ENCODE measurements around the gene LGI4.

Gene LGI4

DNA sequence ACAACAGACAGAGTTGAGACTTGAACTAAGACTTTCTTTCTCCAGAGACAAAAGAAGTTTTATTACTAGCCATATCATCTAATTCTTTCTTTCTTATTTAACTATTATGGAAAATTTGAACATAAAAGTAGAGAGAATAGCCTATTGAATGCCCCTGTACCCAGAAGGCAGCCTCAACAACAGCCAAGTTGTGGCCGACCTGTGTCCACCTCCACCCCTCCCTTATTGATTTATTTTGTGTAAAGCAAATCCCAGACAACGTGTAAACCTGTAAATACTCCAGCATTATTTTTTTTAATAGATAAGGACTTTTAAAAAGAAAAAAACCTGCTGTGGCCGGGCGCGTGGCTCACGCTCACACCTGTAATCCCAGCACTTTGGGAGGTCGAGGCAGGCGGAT lies 45.3 kb downstream of the LGI4 start:
- Mint-ChIP-seq H3K27me3 (ENCODE audit: low read depth) (peaks cover 2% of the 10 kb centered on the region), H3K4me1 (ENCODE audit: low read depth) (no peaks in the 10 kb centered on the region), H3K9me3 (no peaks in the 10 kb centered on the region), H3K36me3 (ENCODE audit: low read depth) (no peaks in the 10 kb centered on the region), H3K27ac (no peak overlapping the region), H3K4me3 (no peak overlapping the region)
- no peak for DNase-seq (ENCODE audit: low spot score)

- DNase-seq (ENCODE audit: low spot score) = no peak
- H3K27me3 Mint-ChIP-seq (ENCODE audit: low read depth) = peaks cover 2% of the 10 kb centered on the region
- H3K4me3 Mint-ChIP-seq = no peak overlapping the region
- H3K4me1 Mint-ChIP-seq (ENCODE audit: low read depth) = no peaks in the 10 kb centered on the region
- no peaks in the 10 kb centered on the region for H3K9me3 Mint-ChIP-seq
- no peaks in the 10 kb centered on the region for H3K36me3 Mint-ChIP-seq (ENCODE audit: low read depth)
- H3K27ac Mint-ChIP-seq = no peak overlapping the region
These were observed 46.5 kb downstream of the LGI4 start for GRCh38 chr19:35088131-35088913.

- Mint-ChIP-seq H3K9me3 (no peaks in the 10 kb centered on the region), H3K27me3 (ENCODE audit: low read depth) (peaks cover 2% of the 10 kb centered on the region), H3K36me3 (ENCODE audit: low read depth) (no peaks in the 10 kb centered on the region), H3K4me3 (no peak overlapping the region), H3K27ac (no peak overlapping the region), H3K4me1 (ENCODE audit: low read depth) (no peaks in the 10 kb centered on the region)
- DNase-seq (ENCODE audit: low spot score) = no peak
These were observed 47.5 kb downstream of the LGI4 start for GRCh38 chr19:35087393-35087792.

DNA sequence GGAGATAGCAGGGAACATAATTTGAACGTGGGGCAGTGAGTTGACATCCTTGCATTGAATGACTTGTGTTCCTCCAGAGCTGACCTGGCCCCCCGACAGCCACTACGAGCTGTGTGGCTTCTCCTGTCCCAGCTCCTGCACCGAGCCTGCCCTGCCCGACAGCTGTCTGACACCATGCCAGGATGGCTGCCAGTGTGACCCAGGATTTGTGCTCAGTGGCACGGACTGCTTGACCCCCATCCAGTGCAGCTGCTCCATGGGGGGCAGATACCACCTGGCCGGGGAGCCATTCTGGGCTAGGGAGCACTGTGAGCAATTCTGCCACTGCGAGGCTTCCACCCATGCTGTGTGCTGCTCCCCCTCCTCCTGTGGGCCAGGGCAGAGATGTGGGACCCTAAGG lies 48.4 kb downstream of the LGI4 start:
- H3K27me3 Mint-ChIP-seq (ENCODE audit: low read depth) = peaks cover 2% of the 10 kb centered on the region
- H3K9me3 Mint-ChIP-seq = no peaks in the 10 kb centered on the region
- no peak overlapping the region for H3K27ac Mint-ChIP-seq
- no peaks in the 10 kb centered on the region for H3K36me3 Mint-ChIP-seq (ENCODE audit: low read depth)
- H3K4me1 Mint-ChIP-seq (ENCODE audit: low read depth) = no peaks in the 10 kb centered on the region
- H3K4me3 Mint-ChIP-seq = no peak overlapping the region
- DNase-seq (ENCODE audit: low spot score) = no peak

DNA sequence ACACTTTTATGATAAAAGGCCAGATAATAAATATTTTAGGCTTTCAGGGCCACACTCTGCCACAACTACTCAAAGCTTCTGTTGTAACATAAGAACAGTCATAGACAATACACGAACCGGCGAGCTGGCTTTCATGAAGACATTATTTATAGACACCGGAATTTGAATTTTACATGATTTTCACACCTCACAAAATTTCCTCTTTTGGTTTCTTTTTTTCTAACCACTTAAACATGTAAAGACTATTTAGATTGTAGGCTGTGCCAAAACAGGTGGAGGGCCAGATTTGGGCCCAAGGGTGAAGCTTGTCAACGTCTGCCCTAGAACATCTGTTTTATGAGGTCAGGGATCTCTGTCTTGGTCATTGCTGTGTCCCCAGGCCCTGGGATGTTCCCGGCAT lies 48.9 kb downstream of the LGI4 start:
- H3K36me3 Mint-ChIP-seq (ENCODE audit: low read depth) = no peaks in the 10 kb centered on the region
- no peaks in the 10 kb centered on the region for H3K4me1 Mint-ChIP-seq (ENCODE audit: low read depth)
- no peaks in the 10 kb centered on the region for H3K9me3 Mint-ChIP-seq
- no peak overlapping the region for H3K27ac Mint-ChIP-seq
- no peak overlapping the region for H3K4me3 Mint-ChIP-seq
- no peak for DNase-seq (ENCODE audit: low spot score)
- peaks cover 2% of the 10 kb centered on the region for H3K27me3 Mint-ChIP-seq (ENCODE audit: low read depth)

GRCh38 chr19:35084509-35084762 lies 50.4 kb downstream of the LGI4 start:
- no peak for DNase-seq (ENCODE audit: low spot score)
- peaks cover 2% of the 10 kb centered on the region for H3K27me3 Mint-ChIP-seq (ENCODE audit: low read depth)
- no peaks in the 10 kb centered on the region for H3K36me3 Mint-ChIP-seq (ENCODE audit: low read depth)
- H3K9me3 Mint-ChIP-seq = no peaks in the 10 kb centered on the region
- H3K27ac Mint-ChIP-seq = no peak overlapping the region
- no peaks in the 10 kb centered on the region for H3K4me1 Mint-ChIP-seq (ENCODE audit: low read depth)
- no peak overlapping the region for H3K4me3 Mint-ChIP-seq

DNA sequence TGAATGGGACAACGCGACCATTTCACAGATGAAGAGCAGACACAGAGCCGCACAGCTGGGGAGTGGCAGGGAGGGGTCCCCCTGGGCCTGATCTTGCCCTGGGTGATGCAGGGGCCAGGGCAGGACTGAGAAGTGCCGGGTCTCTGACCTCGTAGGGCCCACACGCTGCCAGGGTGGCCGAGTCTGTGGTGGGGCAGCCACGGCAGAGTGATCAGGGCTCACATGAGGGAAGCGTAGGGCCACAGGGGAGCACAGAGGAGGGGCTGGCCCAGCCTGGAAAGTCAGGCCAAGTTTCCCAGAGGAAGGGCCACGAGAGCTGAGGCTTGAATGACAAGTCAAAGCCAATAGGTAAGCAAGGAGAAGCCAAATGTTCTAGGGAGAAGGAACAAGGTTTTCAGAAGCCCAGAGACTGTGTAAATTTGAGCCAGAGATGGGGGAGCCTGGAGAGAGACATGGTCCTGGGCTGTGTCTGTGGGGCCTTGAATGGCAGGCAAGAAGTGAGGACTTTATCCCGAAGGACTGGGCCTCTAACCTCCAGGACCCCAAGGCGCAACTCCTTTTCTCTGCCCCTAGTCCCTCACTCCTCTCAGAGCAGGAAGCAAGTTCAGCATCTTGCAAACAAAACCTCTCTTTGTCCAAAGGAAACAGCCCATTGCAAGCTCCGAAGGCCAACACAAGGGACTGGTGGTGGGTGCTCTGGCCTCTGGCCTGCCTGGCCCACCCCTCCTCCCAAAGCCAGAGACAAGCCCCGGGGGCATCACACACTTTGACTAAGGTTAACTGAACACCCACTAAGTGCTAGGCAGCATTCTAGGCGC lies 51.0 kb downstream of the LGI4 start:
- Mint-ChIP-seq H3K27me3 (ENCODE audit: low read depth) (peaks cover 2% of the 10 kb centered on the region), H3K4me3 (no peak overlapping the region), H3K36me3 (ENCODE audit: low read depth) (no peaks in the 10 kb centered on the region), H3K4me1 (ENCODE audit: low read depth) (no peaks in the 10 kb centered on the region), H3K9me3 (no peaks in the 10 kb centered on the region), H3K27ac (no peak overlapping the region)
- no peak for DNase-seq (ENCODE audit: low spot score)

- DNase-seq (ENCODE audit: low spot score) = no peak
- no peak overlapping the region for H3K4me3 Mint-ChIP-seq
- no peaks in the 10 kb centered on the region for H3K27me3 Mint-ChIP-seq (ENCODE audit: low read depth)
- no peaks in the 10 kb centered on the region for H3K9me3 Mint-ChIP-seq
- H3K4me1 Mint-ChIP-seq (ENCODE audit: low read depth) = no peaks in the 10 kb centered on the region
- no peak overlapping the region for H3K27ac Mint-ChIP-seq
- H3K36me3 Mint-ChIP-seq (ENCODE audit: low read depth) = no peaks in the 10 kb centered on the region
These were observed 53.7 kb downstream of the LGI4 start for GRCh38 chr19:35081201-35081600.

DNA sequence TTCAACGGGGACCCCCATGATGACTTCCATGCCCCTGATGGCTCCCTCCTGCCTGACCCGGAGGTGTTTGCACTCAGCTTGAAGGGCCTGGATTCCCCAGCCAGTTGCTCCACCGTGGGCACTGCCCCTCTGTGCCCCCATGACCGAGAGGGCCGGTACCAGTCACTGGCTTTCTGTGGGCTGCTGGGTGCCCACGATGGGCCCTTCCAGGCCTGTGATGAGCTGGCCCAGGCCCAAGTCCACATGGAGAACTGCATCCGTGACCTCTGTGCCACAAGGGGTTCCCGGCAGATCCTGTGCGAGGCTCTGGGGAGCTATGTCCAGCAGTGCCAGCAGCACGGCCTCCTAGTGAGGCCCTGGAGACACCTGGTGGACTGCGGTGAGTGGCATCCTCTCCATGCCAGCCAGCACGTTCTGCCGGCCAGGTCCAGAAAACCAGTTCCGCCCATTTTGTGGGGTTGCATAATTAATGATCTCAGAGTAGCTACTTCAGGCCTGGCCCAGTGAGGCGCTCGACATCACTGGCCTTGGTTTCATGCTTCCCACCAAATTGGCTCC lies 54.2 kb downstream of the LGI4 start:
- no peaks in the 10 kb centered on the region for H3K4me1 Mint-ChIP-seq (ENCODE audit: low read depth)
- H3K36me3 Mint-ChIP-seq (ENCODE audit: low read depth) = no peaks in the 10 kb centered on the region
- no peaks in the 10 kb centered on the region for H3K9me3 Mint-ChIP-seq
- no peak overlapping the region for H3K4me3 Mint-ChIP-seq
- H3K27me3 Mint-ChIP-seq (ENCODE audit: low read depth) = no peaks in the 10 kb centered on the region
- no peak overlapping the region for H3K27ac Mint-ChIP-seq
- DNase-seq (ENCODE audit: low spot score) = no peak

GRCh38 chr19:35079826-35080225 lies 55.0 kb downstream of the LGI4 start:
- Mint-ChIP-seq H3K27me3 (ENCODE audit: low read depth) (no peaks in the 10 kb centered on the region), H3K4me3 (no peak overlapping the region), H3K4me1 (ENCODE audit: low read depth) (no peaks in the 10 kb centered on the region), H3K36me3 (ENCODE audit: low read depth) (no peaks in the 10 kb centered on the region), H3K9me3 (no peaks in the 10 kb centered on the region), H3K27ac (no peak overlapping the region)
- no peak for DNase-seq (ENCODE audit: low spot score)

DNA sequence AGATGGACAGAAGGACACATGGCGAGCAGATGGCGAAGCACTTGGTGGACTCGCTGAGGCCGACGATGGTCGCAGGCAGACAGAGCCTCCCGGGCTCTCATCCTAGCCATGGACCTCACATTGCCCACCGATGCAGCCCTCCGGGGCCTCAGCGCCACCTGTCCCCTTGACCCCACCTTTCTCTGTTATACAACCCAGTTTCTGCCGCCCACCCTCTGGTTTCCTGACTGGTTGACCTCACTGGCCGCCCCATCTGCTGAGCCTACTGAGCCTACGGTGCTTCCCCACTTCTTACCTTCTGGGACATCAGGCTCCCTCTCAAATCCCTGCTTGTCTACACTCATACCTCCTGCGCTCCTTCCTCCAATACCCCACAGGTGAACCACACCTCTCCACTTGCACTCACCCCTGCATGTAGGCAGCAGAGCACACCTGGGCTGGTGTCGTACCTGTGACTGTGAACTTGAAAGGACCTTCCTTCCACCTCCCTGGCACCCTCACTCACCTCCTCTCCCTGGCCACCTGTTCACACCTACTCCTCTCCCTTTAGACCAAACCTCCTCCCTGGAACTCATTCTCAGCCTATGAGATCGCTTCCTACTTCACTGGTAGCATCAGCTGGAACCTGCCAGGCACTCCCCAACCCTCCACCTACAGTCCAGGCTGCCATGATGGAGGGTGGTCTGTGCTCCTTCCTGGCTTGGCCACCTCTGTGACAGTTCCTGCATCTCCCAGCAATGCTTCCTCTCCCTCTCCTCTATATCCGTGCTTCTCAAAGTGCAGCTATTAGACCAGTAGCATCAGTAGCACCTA lies 57.2 kb downstream of the LGI4 start:
- no peaks in the 10 kb centered on the region for H3K4me1 Mint-ChIP-seq (ENCODE audit: low read depth)
- H3K9me3 Mint-ChIP-seq = no peaks in the 10 kb centered on the region
- no peak overlapping the region for H3K27ac Mint-ChIP-seq
- no peak overlapping the region for H3K4me3 Mint-ChIP-seq
- DNase-seq (ENCODE audit: low spot score) = no peak
- H3K27me3 Mint-ChIP-seq (ENCODE audit: low read depth) = no peaks in the 10 kb centered on the region
- H3K36me3 Mint-ChIP-seq (ENCODE audit: low read depth) = no peaks in the 10 kb centered on the region

DNA sequence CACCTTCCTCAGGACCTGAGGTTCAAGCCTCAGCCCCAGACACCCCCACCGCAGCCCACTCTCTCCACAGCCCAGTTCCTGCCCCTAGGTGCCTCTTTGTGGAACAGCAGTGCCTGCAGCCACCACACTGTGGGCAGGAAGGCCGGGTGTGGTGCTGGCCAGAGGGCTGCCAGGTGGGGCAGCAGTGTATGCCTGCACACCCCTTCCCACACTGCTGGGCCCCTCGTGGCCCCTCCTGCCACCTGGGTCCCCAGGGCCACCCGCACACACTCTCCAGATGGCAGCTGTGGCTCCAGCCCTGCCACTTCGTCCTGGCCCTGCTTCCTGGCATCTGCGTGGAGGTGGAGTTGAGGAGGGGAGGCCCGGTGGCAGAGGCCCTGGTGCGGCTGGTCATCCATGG lies 58.2 kb downstream of the LGI4 start:
- no peaks in the 10 kb centered on the region for H3K36me3 Mint-ChIP-seq (ENCODE audit: low read depth)
- H3K27me3 Mint-ChIP-seq (ENCODE audit: low read depth) = no peaks in the 10 kb centered on the region
- no peaks in the 10 kb centered on the region for H3K4me1 Mint-ChIP-seq (ENCODE audit: low read depth)
- no peaks in the 10 kb centered on the region for H3K9me3 Mint-ChIP-seq
- H3K4me3 Mint-ChIP-seq = no peak overlapping the region
- no peak for DNase-seq (ENCODE audit: low spot score)
- no peak overlapping the region for H3K27ac Mint-ChIP-seq

DNA sequence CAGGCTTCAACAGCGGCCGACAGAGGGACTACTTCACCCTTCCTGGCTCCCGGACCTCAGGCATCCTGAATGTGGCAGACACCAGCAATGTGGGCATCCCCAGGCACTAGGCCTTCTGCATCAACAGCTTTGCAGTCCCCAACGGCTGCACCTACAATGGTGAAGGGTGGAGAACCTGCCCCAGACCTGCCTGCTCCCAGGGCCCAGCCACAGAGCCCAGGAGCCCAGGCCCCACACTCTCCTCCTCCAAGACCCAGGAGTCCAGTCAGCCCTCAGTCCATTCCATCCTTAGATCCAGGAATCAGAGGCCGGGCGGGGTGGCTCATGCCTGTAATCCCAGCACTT lies 58.9 kb downstream of the LGI4 start:
- H3K27me3 Mint-ChIP-seq (ENCODE audit: low read depth) = no peaks in the 10 kb centered on the region
- no peak overlapping the region for H3K4me3 Mint-ChIP-seq
- no peaks in the 10 kb centered on the region for H3K4me1 Mint-ChIP-seq (ENCODE audit: low read depth)
- H3K36me3 Mint-ChIP-seq (ENCODE audit: low read depth) = no peaks in the 10 kb centered on the region
- no peak for DNase-seq (ENCODE audit: low spot score)
- H3K9me3 Mint-ChIP-seq = no peaks in the 10 kb centered on the region
- H3K27ac Mint-ChIP-seq = no peak overlapping the region

All from T-helper 2 cell treated with Interferon-gamma antibody and Interleukin-4, amounts not matched to agents 5 μg/mL and 100 μg/mL, for 36 hours (primary cell).